ENCODE measurements around the gene TMX2.

DNA sequence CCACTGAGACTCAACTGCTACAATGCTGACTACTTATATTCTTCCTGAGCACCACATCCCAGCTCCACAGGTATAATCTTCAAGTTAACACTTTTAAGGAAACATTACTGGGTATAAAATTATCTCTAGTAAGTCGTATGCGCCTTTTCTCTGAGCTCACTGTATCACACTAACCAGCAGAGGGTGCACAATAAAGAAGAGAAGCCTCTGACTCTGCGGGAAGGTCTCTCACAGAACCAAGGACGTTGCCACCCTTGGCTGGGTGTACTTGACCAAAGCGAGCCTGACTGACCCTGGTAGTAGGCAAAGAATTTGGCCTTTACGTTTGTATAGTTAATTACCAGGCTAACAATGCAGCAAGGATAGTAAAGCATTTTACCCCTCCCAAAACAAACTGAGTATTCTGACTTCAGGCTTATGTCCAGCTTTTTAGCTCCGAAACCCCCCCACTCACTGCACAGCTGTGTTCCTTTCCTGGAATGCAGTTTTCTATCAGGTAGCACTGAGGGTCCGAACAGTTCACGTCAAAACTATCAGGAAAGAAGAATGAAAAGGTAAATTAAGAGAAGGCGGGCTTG lies 39.4 kb downstream of the TMX2 start, which contains the start of gene BTBD18:
- TF ChIP-seq EZH2 (IDR thresholded peaks at IDR 0.05; ENCODE audit: borderline replicate concordance, control insufficient read depth, low read depth, low read length) (no peak), RCOR1 (conservative IDR thresholded peaks at IDR 0.05; ENCODE audit: low read depth, low read length) (no peak), POLR2AphosphoS5 (IDR thresholded peaks at IDR 0.05; ENCODE audit: low read length) (no peak)
- TF ChIP-seq, protein P1, sequence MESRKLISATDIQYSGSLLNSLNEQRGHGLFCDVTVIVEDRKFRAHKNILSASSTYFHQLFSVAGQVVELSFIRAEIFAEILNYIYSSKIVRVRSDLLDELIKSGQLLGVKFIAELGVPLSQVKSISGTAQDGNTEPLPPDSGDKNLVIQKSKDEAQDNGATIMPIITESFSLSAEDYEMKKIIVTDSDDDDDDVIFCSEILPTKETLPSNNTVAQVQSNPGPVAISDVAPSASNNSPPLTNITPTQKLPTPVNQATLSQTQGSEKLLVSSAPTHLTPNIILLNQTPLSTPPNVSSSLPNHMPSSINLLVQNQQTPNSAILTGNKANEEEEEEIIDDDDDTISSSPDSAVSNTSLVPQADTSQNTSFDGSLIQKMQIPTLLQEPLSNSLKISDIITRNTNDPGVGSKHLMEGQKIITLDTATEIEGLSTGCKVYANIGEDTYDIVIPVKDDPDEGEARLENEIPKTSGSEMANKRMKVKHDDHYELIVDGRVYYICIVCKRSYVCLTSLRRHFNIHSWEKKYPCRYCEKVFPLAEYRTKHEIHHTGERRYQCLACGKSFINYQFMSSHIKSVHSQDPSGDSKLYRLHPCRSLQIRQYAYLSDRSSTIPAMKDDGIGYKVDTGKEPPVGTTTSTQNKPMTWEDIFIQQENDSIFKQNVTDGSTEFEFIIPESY (IDR thresholded peaks at IDR 0.05), result peak; percentile 70; the same call in 1 of the 2 replicates
- TF ChIP-seq, protein P2, sequence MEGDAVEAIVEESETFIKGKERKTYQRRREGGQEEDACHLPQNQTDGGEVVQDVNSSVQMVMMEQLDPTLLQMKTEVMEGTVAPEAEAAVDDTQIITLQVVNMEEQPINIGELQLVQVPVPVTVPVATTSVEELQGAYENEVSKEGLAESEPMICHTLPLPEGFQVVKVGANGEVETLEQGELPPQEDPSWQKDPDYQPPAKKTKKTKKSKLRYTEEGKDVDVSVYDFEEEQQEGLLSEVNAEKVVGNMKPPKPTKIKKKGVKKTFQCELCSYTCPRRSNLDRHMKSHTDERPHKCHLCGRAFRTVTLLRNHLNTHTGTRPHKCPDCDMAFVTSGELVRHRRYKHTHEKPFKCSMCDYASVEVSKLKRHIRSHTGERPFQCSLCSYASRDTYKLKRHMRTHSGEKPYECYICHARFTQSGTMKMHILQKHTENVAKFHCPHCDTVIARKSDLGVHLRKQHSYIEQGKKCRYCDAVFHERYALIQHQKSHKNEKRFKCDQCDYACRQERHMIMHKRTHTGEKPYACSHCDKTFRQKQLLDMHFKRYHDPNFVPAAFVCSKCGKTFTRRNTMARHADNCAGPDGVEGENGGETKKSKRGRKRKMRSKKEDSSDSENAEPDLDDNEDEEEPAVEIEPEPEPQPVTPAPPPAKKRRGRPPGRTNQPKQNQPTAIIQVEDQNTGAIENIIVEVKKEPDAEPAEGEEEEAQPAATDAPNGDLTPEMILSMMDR (IDR thresholded peaks at IDR 0.05 in 2 of 3, conservative IDR thresholded peaks at IDR 0.05 in 1 of 3; ENCODE audit: control insufficient read depth in 2 of 3, extremely low read depth in 1 of 3, insufficient read depth in 1 of 3, low read depth in 3 of 3, low read length in 3 of 3), result peak; percentile 38 to 50 (median 50); a peak in 5 of 6 replicates
- TF ChIP-seq, protein P3, sequence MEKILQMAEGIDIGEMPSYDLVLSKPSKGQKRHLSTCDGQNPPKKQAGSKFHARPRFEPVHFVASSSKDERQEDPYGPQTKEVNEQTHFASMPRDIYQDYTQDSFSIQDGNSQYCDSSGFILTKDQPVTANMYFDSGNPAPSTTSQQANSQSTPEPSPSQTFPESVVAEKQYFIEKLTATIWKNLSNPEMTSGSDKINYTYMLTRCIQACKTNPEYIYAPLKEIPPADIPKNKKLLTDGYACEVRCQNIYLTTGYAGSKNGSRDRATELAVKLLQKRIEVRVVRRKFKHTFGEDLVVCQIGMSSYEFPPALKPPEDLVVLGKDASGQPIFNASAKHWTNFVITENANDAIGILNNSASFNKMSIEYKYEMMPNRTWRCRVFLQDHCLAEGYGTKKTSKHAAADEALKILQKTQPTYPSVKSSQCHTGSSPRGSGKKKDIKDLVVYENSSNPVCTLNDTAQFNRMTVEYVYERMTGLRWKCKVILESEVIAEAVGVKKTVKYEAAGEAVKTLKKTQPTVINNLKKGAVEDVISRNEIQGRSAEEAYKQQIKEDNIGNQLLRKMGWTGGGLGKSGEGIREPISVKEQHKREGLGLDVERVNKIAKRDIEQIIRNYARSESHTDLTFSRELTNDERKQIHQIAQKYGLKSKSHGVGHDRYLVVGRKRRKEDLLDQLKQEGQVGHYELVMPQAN (conservative IDR thresholded peaks at IDR 0.05), result no peak
